K562 (cell line): ENCODE measurements around the gene CASTOR1. TPM values are rescaled to one million over a fixed set of nuclear protein-coding genes. Genes with fewer than 3 reads are reported as not detected.
A peak's percentile ranks its signal among the peaks of the same experiment; 100 is the strongest.

Experiments used
- BCOR ChIP-seq: fragments of 450-650 bp; IDR thresholded peaks from 2 replicates; pipeline ENCODE4 v1.6.1; 2016
- CHD4 ChIP-seq: fragments of 200-600 bp; sonication (generic); IDR thresholded peaks from 3 replicates; pipeline ENCODE4 v1.6.1; 2012; ENCODE audit warnings: low read depth, mild to moderate bottlenecking, mixed read lengths, low read length, inconsistent platforms; ENCODE audit not compliant: insufficient read depth, insufficient replicate concordance, poor library complexity, severe bottlenecking
- DLX4 ChIP-seq: fragments of 250-450 bp; sonication (Bioruptor Pico); IDR thresholded peaks from 2 replicates; pipeline ENCODE4 v1.6.1; 2021; ENCODE audit warnings: mild to moderate bottlenecking
- FOXK2 ChIP-seq, 2 experiments: fragments of 450-650 bp; IDR thresholded peaks in 1 of 2; conservative IDR thresholded peaks in 1 of 2; 2 replicates each; pipeline ENCODE4 v1.6.1; 2016; ENCODE audit warnings: low read depth in 2 of 2, mild to moderate bottlenecking in 1 of 2
- HDAC2 ChIP-seq: fragments of 450-650 bp; IDR thresholded peaks from 2 replicates; pipeline ENCODE4 v1.6.1; 2016; ENCODE audit warnings: mild to moderate bottlenecking
- NR1H2 ChIP-seq: sonication (generic); formaldehyde crosslinking; IDR thresholded peaks from 2 replicates; pipeline ENCODE4 v1.4.0; 2020; ENCODE audit warnings: mild to moderate bottlenecking, missing genetic modification reagents
- NR2F6 ChIP-seq: fragments of 450-650 bp; formaldehyde crosslinking; IDR thresholded peaks from 2 replicates; pipeline ENCODE4 v1.4.0; 2020; ENCODE audit warnings: mild to moderate bottlenecking
- SREBF1 ChIP-seq: fragments of 150-350 bp; IDR thresholded peaks from 2 replicates; pipeline ENCODE4 v1.6.1; 2014; ENCODE audit warnings: antibody characterized with exemption, low read depth, low read length, borderline replicate concordance
- STAT6 ChIP-seq: sonication (generic); formaldehyde crosslinking; IDR thresholded peaks from 2 replicates; pipeline ENCODE4 v1.8.1; 2023; ENCODE audit warnings: mild to moderate bottlenecking, missing genetic modification reagents
- TCF3 ChIP-seq: sonication (generic); formaldehyde crosslinking; IDR thresholded peaks from 2 replicates; pipeline ENCODE4 v1.4.0; 2020; ENCODE audit warnings: mild to moderate bottlenecking, missing genetic modification reagents
- THRAP3 ChIP-seq: fragments of 450-650 bp; IDR thresholded peaks from 2 replicates; pipeline ENCODE4 v1.6.1; 2016; ENCODE audit warnings: mild to moderate bottlenecking, inconsistent platforms, borderline replicate concordance
- TOE1 ChIP-seq, 2 experiments: fragments of 450-650 bp in 1 of 2; sonication (generic) in 1 of 2; formaldehyde crosslinking in 1 of 2; IDR thresholded peaks; 2 replicates each; pipeline versions ENCODE4 v1.7.1 to v1.8.0; 2016 to 2022; ENCODE audit warnings: borderline replicate concordance in 2 of 2, mild to moderate bottlenecking in 2 of 2, antibody characterized with exemption in 1 of 2, inconsistent platforms in 1 of 2, low read depth in 1 of 2, missing genetic modification reagents in 1 of 2, moderate library complexity in 1 of 2
- U2AF2 ChIP-seq: fragments of 200-400 bp; formaldehyde crosslinking; optimal IDR thresholded peaks from 2 replicates; pipeline ENCODE3; 2017; ENCODE audit warnings: low read depth, mild to moderate bottlenecking, low read length
- ZNF644 ChIP-seq: fragments of 200-800 bp; sonication (Bioruptor generic); IDR thresholded peaks from 2 replicates; pipeline ENCODE4 v1.6.1; 2016; ENCODE audit warnings: low read depth, missing genetic modification characterization, missing compliant biosample characterization
- polyA plus RNA-seq, 8 experiments: library from polyadenylated mRNA; depleted of rRNA in 4 of 8; stranded (reverse) in 5 of 8; unstranded in 3 of 8; fragments of >200 nt; fragmentation: Nextera tagmentation in 2 of 8; fragmentation: Illumina TruSeq in 1 of 8; extraction: Ambion mirVana in 2 of 8; extraction: Trizol in 1 of 8; gene quantifications; 2 replicates each; pipeline versions ENCODE4 v1.2.1 to v1.2.3, GENCODE V29; 2011 to 2014; ENCODE audit warnings: inconsistent platforms in 1 of 8, missing spikeins in 1 of 8
- total RNA-seq, 7 experiments: library from RNA; depleted of rRNA in 6 of 7; stranded (reverse); fragments of >200 nt in 6 of 7; fragmentation: Illumina TruSeq in 2 of 7; extraction: Trizol in 2 of 7; gene quantifications; 2 replicates each; pipeline versions ENCODE4 v1.2.1 to v1.2.3, GENCODE V29; 2011 to 2021; ENCODE audit warnings: low replicate concordance in 1 of 7
- TF ChIP-seq, protein P1 (sequence below): IDR thresholded peaks from 2 replicates; pipeline ENCODE4 v1.6.1; 2011; ENCODE audit warnings: borderline replicate concordance, low read depth, mild to moderate bottlenecking, moderate library complexity, low read length; ENCODE audit not compliant: insufficient read depth, poor library complexity, severe bottlenecking
- TF ChIP-seq, protein P2 (sequence below), 2 experiments: fragments of 150-350 bp in 1 of 2; IDR thresholded peaks; 2 replicates each; pipeline ENCODE4 v1.6.1; 2012 to 2016; ENCODE audit warnings: low read depth in 2 of 2, low read length in 2 of 2, mild to moderate bottlenecking in 1 of 2, moderate library complexity in 1 of 2

The CASTOR1 gene
- total and polyA plus RNA-seq, 9 of the 15 experiments (the other 6 are each of a cell fraction or from before 2014, with no cell fraction given), result 0.35 to 2.6 (median 1.1) TPM

GRCh38 chr22:30327864-30328345, 38.6 kb upstream of the CASTOR1 start (continued):
- TF ChIP-seq, protein P1, sequence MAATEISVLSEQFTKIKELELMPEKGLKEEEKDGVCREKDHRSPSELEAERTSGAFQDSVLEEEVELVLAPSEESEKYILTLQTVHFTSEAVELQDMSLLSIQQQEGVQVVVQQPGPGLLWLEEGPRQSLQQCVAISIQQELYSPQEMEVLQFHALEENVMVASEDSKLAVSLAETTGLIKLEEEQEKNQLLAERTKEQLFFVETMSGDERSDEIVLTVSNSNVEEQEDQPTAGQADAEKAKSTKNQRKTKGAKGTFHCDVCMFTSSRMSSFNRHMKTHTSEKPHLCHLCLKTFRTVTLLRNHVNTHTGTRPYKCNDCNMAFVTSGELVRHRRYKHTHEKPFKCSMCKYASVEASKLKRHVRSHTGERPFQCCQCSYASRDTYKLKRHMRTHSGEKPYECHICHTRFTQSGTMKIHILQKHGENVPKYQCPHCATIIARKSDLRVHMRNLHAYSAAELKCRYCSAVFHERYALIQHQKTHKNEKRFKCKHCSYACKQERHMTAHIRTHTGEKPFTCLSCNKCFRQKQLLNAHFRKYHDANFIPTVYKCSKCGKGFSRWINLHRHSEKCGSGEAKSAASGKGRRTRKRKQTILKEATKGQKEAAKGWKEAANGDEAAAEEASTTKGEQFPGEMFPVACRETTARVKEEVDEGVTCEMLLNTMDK, result no peak
- TF ChIP-seq TOE1 (IDR thresholded peaks at IDR 0.05; ENCODE audit: borderline replicate concordance) (no peak), TOE1 (CRISPR knock-in tag; IDR thresholded peaks at IDR 0.05; ENCODE audit: borderline replicate concordance, low read depth) (no peak), HDAC2 (peak; percentile 65; the same call in 1 of the 2 replicates), ZNF644 (tag) (no peak), NR1H2 (no peak), FOXK2 (conservative IDR thresholded peaks at IDR 0.05 in 1 of 2, IDR thresholded peaks at IDR 0.05 in 1 of 2; ENCODE audit: low read depth in 2 of 2) (peak in 1 of 2 experiments; percentile 22; a peak in 1 of 4 replicates), THRAP3 (no peak), NR2F6 (CRISPR knock-in tag) (no peak), U2AF2 (no peak), SREBF1 (no peak), DLX4 (CRISPR knock-in tag) (no peak), BCOR (peak; percentile 89), TCF3 (no peak), CHD4 (peak; percentile 44), STAT6 (no peak)
- TF ChIP-seq, protein P2, sequence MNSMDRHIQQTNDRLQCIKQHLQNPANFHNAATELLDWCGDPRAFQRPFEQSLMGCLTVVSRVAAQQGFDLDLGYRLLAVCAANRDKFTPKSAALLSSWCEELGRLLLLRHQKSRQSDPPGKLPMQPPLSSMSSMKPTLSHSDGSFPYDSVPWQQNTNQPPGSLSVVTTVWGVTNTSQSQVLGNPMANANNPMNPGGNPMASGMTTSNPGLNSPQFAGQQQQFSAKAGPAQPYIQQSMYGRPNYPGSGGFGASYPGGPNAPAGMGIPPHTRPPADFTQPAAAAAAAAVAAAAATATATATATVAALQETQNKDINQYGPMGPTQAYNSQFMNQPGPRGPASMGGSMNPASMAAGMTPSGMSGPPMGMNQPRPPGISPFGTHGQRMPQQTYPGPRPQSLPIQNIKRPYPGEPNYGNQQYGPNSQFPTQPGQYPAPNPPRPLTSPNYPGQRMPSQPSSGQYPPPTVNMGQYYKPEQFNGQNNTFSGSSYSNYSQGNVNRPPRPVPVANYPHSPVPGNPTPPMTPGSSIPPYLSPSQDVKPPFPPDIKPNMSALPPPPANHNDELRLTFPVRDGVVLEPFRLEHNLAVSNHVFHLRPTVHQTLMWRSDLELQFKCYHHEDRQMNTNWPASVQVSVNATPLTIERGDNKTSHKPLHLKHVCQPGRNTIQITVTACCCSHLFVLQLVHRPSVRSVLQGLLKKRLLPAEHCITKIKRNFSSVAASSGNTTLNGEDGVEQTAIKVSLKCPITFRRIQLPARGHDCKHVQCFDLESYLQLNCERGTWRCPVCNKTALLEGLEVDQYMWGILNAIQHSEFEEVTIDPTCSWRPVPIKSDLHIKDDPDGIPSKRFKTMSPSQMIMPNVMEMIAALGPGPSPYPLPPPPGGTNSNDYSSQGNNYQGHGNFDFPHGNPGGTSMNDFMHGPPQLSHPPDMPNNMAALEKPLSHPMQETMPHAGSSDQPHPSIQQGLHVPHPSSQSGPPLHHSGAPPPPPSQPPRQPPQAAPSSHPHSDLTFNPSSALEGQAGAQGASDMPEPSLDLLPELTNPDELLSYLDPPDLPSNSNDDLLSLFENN (IDR thresholded peaks at IDR 0.05; ENCODE audit: low read depth in 2 of 2, low read length in 2 of 2), result no peak
